Endodermal cell (in vitro differentiated cells): ENCODE data around the gene RIMBP2. TPM values are rescaled to one million over a fixed set of nuclear protein-coding genes. Genes with fewer than 3 reads are reported as not detected.

Source experiments
- DNase-seq: peaks from one replicate; pipeline ENCODE4 v3.0.0-alpha.2; 2017
- H3K27ac ChIP-seq: 2 replicates; pipeline ENCODE4 v1.5.1; 2013; ENCODE audit warnings: mild to moderate bottlenecking, low read depth, low read length, moderate library complexity
- H3K27me3 ChIP-seq: 2 replicates; pipeline ENCODE4 v1.6.1; 2013; ENCODE audit warnings: mild to moderate bottlenecking, low read length, moderate library complexity; ENCODE audit not compliant: insufficient read depth, control insufficient read depth, poor library complexity, severe bottlenecking
- H3K36me3 ChIP-seq: 2 replicates; pipeline ENCODE4 v1.7.0; 2013; ENCODE audit warnings: mild to moderate bottlenecking, low read length, moderate library complexity; ENCODE audit not compliant: control insufficient read depth, insufficient read depth
- H3K4me1 ChIP-seq: one replicate; pipeline ENCODE4 v1.7.0; 2013; ENCODE audit warnings: low read length; ENCODE audit not compliant: control insufficient read depth, insufficient read depth
- H3K4me3 ChIP-seq: 2 replicates; pipeline ENCODE4 v1.5.1; 2013; ENCODE audit warnings: mild to moderate bottlenecking, low read length, moderate library complexity
- H3K9ac ChIP-seq: 2 replicates; pipeline ENCODE4 v1.6.1; 2013; ENCODE audit warnings: mild to moderate bottlenecking, low read length, moderate library complexity; ENCODE audit not compliant: poor library complexity, severe bottlenecking; ENCODE audit errors: extremely low read depth
- H3K9me3 ChIP-seq: 2 replicates; pipeline ENCODE4 v1.6.1; 2013; ENCODE audit warnings: mild to moderate bottlenecking, low read length, moderate library complexity; ENCODE audit not compliant: control insufficient read depth
- H3K27ac Mint-ChIP-seq: 2 replicates; pipeline ENCODE4 v1.8.0; 2020; ENCODE audit warnings: mixed read lengths
- H3K27me3 Mint-ChIP-seq: 2 replicates; pipeline ENCODE4 v1.8.0; 2021; ENCODE audit warnings: mild to moderate bottlenecking, mixed read lengths; ENCODE audit not compliant: insufficient read depth
- H3K36me3 Mint-ChIP-seq: 2 replicates; pipeline ENCODE4 v1.8.0; 2020; ENCODE audit warnings: low read depth, mixed read lengths
- H3K4me1 Mint-ChIP-seq: 2 replicates; pipeline ENCODE4 v1.8.0; 2020; ENCODE audit warnings: mixed read lengths
- H3K4me3 Mint-ChIP-seq: 2 replicates; pipeline ENCODE4 v1.8.0; 2020; ENCODE audit warnings: mild to moderate bottlenecking, moderate library complexity, mixed read lengths
- H3K9me3 Mint-ChIP-seq: 2 replicates; pipeline ENCODE4 v1.8.0; 2020; ENCODE audit warnings: mild to moderate bottlenecking, mixed read lengths
- CTCF ChIP-seq: fragments of 200-600 bp; sonication (generic); conservative IDR thresholded peaks from 2 replicates; pipeline ENCODE4 v1.5.0; 2021; ENCODE audit warnings: antibody characterized with exemption, mild to moderate bottlenecking
- WGBS, 2 experiments: methylation state at CpG; one replicate each; pipeline versions ENCODE4 v1.1.5 to v1.1.7; 2013; ENCODE audit warnings: missing lambda C conversion rate in 2 of 2, mixed read lengths in 1 of 2; ENCODE audit not compliant: insufficient coverage in 1 of 2, insufficient read length in 1 of 2; 5-methylcytosine and 5-hydroxymethylcytosine counted together
- total RNA-seq, 2 donors: library from RNA; stranded (reverse); fragmentation: NEBNext Ultra II Directional in 1 of 2; extraction: Animal tissue kit (Norgen Biotek cat#: 25700) in 1 of 2; gene quantifications; 2 replicates in 1 of 2; 3 replicates in 1 of 2; pipeline ENCODE4 v1.2.1, GENCODE V29; 2021

Gene RIMBP2
- total RNA-seq, 2 donors from 2014 or later: 0.13 to 3.4 TPM

GRCh38 chr12:130563323-130563722, 152.8 kb downstream of the RIMBP2 start:
- Mint-ChIP-seq H3K9me3 (peaks cover 20% of the 10 kb centered on the region), H3K36me3 (no peaks in the 10 kb centered on the region), H3K27ac (no peak overlapping the region), H3K4me3 (no peak overlapping the region), H3K27me3 (peaks cover 6% of the 10 kb centered on the region), H3K4me1 (peaks cover under 1% of the 10 kb centered on the region)
- no peak for DNase-seq
- H3K4me1 ChIP-seq: no peaks in the 10 kb centered on the region
- H3K36me3 ChIP-seq: no peaks in the 10 kb centered on the region
- no peak for TF ChIP-seq CTCF
- H3K4me3 ChIP-seq: no peak overlapping the region
- no peaks in the 10 kb centered on the region for H3K27me3 ChIP-seq
- H3K9me3 ChIP-seq: peaks cover 5% of the 10 kb centered on the region
- no peak overlapping the region for H3K27ac ChIP-seq
- 83 to 94% methylated on average over 2 of the region's 2 CpGs for WGBS, 2 experiments
- no peak overlapping the region for H3K9ac ChIP-seq

GRCh38 chr12:130562716-130563115, 153.4 kb downstream of the RIMBP2 start:
- peaks cover 5% of the 10 kb centered on the region for H3K9me3 ChIP-seq
- H3K9ac ChIP-seq: no peak overlapping the region
- H3K4me3 ChIP-seq: no peak overlapping the region
- Mint-ChIP-seq H3K27me3 (peaks cover 6% of the 10 kb centered on the region), H3K9me3 (peaks cover 20% of the 10 kb centered on the region), H3K4me3 (no peak overlapping the region), H3K4me1 (peaks cover 2% of the 10 kb centered on the region), H3K36me3 (no peaks in the 10 kb centered on the region), H3K27ac (no peak overlapping the region)
- no peak for TF ChIP-seq CTCF
- DNase-seq: no peak
- H3K27me3 ChIP-seq: no peaks in the 10 kb centered on the region
- 73 to 75% methylated on average over 5 of the region's 5 CpGs for WGBS, 2 experiments
- no peak overlapping the region for H3K27ac ChIP-seq
- H3K36me3 ChIP-seq: no peaks in the 10 kb centered on the region
- H3K4me1 ChIP-seq: no peaks in the 10 kb centered on the region

GRCh38 chr12:130560321-130560720, 155.8 kb downstream of the RIMBP2 start:
- Mint-ChIP-seq H3K4me1 (peaks cover 2% of the 10 kb centered on the region), H3K36me3 (no peaks in the 10 kb centered on the region), H3K27me3 (peaks cover 6% of the 10 kb centered on the region), H3K4me3 (no peak overlapping the region), H3K9me3 (peaks cover 6% of the 10 kb centered on the region), H3K27ac (no peak overlapping the region)
- no peak for DNase-seq
- no peak overlapping the region for H3K9ac ChIP-seq
- H3K36me3 ChIP-seq: no peaks in the 10 kb centered on the region
- no peak overlapping the region for H3K27ac ChIP-seq
- WGBS, 2 experiments: 83 to 84% methylated on average over 8 to 11 of the region's 11 CpGs
- H3K4me1 ChIP-seq: no peaks in the 10 kb centered on the region
- no peak overlapping the region for H3K4me3 ChIP-seq
- peaks cover 2% of the 10 kb centered on the region for H3K9me3 ChIP-seq
- H3K27me3 ChIP-seq: no peaks in the 10 kb centered on the region
- no peak for TF ChIP-seq CTCF
